Testis (tissue), 3 donors: Measurements from ENCODE around the gene TBCD. TPM values are rescaled to one million over a fixed set of nuclear protein-coding genes. Genes with fewer than 3 reads are reported as not detected.
A peak's percentile ranks its signal among the peaks of the same experiment; 100 is the strongest.

Experiments used
- DNase-seq: peaks from one replicate; pipeline ENCODE4 v3.0.0-alpha.2; 2019
- H3K27ac ChIP-seq, 2 donors: fragments of 200-600 bp; sonication (generic); one replicate each; pipeline ENCODE4 v1.5.1; 2019
- H3K27me3 ChIP-seq: fragments of 200-600 bp; sonication (generic); one replicate; pipeline ENCODE4 v1.5.1; 2019
- H3K36me3 ChIP-seq: fragments of 200-600 bp; sonication (generic); one replicate; pipeline ENCODE4 v1.5.1; 2017; ENCODE audit warnings: low read depth; ENCODE audit errors: missing control alignments
- H3K4me1 ChIP-seq: fragments of 200-600 bp; sonication (generic); one replicate; pipeline ENCODE4 v1.5.1; 2019
- H3K4me3 ChIP-seq, 2 donors: fragments of 200-600 bp; sonication (generic); one replicate each; pipeline ENCODE4 v1.5.1; 2017 to 2019
- H3K9me3 ChIP-seq: fragments of 200-600 bp; sonication (generic); one replicate; pipeline ENCODE4 v1.5.1; 2017
- POLR2A ChIP-seq: fragments of 450-650 bp; IDR thresholded peaks from one replicate; pipeline ENCODE4 v1.6.1; 2017; ENCODE audit warnings: antibody characterized with exemption, mild to moderate bottlenecking, moderate library complexity
- WGBS, 2 donors: methylation state at CpG; one replicate each; pipeline ENCODE4 v1.1.5; 2018; 5-methylcytosine and 5-hydroxymethylcytosine counted together
- intact Hi-C: fragments of 100-400 bp; cut with DNase I; formaldehyde crosslinking; loops from one replicate; pipeline ENCODE4 v1.15.1; 2023; ENCODE audit warnings: low total_unique reads
- polyA plus RNA-seq: library from polyadenylated mRNA; stranded (reverse); fragments of 350-450 nt; fragmentation: Illumina TruSeq; extraction: RNeasy Lipid Tissue Mini Kit (QIAGEN cat#74804); gene quantifications from one replicate; pipeline ENCODE4 v1.2.3, GENCODE V29; 2014; ENCODE audit warnings: low read depth, low replicate concordance; ENCODE audit not compliant: insufficient read depth
- total RNA-seq, 2 donors: library from RNA; depleted of rRNA; stranded (reverse); fragments of >200 nt; gene quantifications; one replicate each; pipeline ENCODE4 v1.2.3, GENCODE V29; 2016
- TF ChIP-seq, protein P1 (sequence below), 3 experiments: fragments of 450-650 bp in 2 of 3; fragments of 200-600 bp in 1 of 3; sonication (generic) in 1 of 3; IDR thresholded peaks; one replicate each; pipeline ENCODE4 v1.5.1; 2016 to 2019; ENCODE audit warnings: antibody characterized with exemption in 3 of 3, mild to moderate bottlenecking in 2 of 3, moderate library complexity in 1 of 3

Gene TBCD
- total and polyA plus RNA-seq, 3 donors from 2014 or later = 81.2 to 128 (median 115) TPM

DNA sequence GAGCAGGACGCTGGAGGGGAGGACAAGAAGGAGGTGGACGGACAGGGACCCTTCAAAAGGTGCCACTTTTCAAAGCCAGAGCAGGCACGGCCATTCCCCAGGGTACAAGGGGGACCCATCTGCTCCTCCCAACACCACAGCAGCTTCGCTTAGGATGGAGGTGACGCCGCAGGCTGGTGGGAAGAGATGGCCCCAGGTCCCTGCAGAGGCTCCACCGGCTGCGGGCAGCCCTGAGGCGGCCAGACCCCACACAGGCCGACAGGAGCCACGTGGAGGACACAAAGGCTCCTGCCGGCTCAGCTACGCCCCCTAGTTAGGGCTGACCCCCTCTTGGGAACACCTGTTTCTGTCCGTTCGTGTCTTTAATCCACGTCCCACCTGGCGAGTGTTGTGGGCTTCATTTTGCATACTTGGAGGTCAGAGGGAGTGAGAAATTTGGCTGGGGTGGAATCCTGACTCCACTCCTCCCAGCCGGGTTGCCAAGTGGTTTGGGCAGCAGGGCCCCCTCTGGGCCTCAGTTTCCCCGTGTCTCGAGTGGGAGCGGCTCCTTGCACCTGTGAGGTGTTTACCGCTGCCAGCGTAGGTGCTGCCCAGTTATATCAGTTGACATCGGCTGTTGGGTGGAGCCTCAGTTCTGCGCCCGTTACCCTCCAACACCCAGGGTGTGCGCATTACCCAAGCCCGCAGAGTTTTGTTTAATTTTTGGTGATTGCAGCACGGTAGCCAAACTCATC lies 41.2 kb upstream of the TBCD start:
- intact Hi-C loops = no loop called here
- Histone ChIP-seq H3K27ac (no peak overlapping the region), H3K36me3 (no peaks in the 10 kb centered on the region), H3K27me3 (no peaks in the 10 kb centered on the region), H3K9me3 (no peaks in the 10 kb centered on the region), H3K4me3 (no peak overlapping the region), H3K4me1 (peaks cover 3% of the 10 kb centered on the region)
- no peak for DNase-seq
- TF ChIP-seq, protein P1, sequence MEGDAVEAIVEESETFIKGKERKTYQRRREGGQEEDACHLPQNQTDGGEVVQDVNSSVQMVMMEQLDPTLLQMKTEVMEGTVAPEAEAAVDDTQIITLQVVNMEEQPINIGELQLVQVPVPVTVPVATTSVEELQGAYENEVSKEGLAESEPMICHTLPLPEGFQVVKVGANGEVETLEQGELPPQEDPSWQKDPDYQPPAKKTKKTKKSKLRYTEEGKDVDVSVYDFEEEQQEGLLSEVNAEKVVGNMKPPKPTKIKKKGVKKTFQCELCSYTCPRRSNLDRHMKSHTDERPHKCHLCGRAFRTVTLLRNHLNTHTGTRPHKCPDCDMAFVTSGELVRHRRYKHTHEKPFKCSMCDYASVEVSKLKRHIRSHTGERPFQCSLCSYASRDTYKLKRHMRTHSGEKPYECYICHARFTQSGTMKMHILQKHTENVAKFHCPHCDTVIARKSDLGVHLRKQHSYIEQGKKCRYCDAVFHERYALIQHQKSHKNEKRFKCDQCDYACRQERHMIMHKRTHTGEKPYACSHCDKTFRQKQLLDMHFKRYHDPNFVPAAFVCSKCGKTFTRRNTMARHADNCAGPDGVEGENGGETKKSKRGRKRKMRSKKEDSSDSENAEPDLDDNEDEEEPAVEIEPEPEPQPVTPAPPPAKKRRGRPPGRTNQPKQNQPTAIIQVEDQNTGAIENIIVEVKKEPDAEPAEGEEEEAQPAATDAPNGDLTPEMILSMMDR (IDR thresholded peaks at IDR 0.05) = no peak
- TF ChIP-seq POLR2A = no peak
- WGBS, 2 donors = 69 to 71% methylated on average over 15 to 29 of the region's 29 CpGs

DNA sequence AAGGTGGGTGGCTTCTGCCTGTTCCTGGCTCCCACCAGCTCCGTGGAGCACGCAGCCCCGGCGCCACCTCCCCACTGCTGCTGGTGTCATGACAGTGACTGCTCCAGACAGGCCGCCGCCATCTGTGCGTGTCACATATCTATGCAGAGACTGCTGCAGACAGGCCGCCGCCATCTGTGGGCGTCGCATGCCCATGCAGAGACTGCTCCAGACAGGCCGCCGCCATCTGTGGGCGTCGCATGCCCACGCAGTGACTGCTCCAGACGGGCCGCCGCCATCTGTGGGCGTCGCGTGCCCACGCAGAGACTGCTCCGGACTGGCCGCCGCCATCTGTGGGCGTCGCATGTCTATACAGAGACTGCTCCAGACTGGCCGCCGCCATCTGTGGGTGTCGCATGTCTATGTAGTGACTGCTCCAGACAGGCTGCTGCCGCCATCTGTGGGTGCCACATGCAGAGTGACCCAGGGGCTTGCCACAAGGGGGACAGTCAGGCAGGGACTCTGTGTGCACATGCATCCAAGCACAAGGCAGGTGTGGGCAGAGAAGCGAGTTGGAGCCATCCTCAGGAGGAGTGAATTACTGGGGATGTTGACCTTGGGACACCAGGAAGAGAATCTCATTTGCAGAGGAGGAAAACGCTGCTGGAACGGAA lies 38.7 kb upstream of the TBCD start:
- H3K27ac ChIP-seq = no peak overlapping the region
- intact Hi-C loops = no loop called here
- WGBS, 2 donors = 74 to 88% methylated on average over 20 to 35 of the region's 35 CpGs

DNA sequence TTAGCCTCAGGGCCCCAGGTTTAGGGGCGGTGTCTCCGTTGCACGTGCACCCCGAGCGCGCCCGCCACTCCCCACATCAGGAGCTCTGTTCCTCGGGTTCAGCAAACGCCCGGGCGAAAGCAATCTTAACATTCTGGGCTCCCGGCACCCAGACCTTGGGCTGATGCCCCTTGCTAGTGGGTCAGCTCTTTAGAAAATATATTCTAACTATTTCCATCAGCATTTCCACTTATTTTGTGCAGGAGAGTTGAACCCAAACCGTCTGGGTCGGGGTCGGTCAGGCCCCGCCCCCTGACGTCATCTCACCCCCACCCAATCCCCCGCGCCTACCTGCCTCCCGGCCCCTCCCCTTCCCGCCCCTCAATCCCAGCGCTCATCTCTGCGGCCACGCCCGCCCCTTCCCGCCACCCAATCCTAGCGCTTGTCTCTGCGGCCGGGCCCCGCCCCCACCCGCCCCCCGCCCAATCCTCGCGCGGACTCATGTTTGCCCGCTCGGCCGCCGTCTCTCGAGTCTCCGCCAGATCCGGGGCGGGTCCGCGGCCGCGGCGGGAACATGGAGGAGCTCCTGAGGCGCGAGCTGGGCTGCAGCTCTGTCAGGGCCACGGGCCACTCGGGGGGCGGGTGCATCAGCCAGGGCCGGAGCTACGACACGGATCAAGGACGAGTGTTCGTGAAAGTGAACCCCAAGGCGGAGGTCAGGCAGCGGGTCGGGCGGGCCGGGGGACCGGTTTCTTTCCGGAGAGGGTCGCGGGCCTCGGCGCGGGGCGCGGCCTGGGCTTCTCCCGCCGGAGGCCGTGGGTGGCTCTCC lies 35.5 kb upstream of the TBCD start, which contains the start of gene FN3KRP:
TSS of gene FN3KRP (plus strand) at position 504 of the 808 bp plus-strand sequence. CDS start at position 554, 50 bp downstream.
- Histone ChIP-seq H3K27ac (peak within 1 kb of the TSS; percentile 13 to 69), H3K9me3 (no peaks in the 10 kb centered on the region), H3K36me3 (no peaks in the 10 kb centered on the region), H3K4me1 (peaks cover 8% of the 10 kb centered on the region), H3K27me3 (no peaks in the 10 kb centered on the region), H3K4me3 (peak within 1 kb of the TSS; percentile 73 to 82)
- intact Hi-C loops = no loop called here
- 0 to 1% methylated on average over 32 to 59 of the region's 75 CpGs for WGBS, 2 donors
- no peak for TF ChIP-seq POLR2A
- TF ChIP-seq, protein P1 (IDR thresholded peaks at IDR 0.05) = no peak
- peak; percentile 98 for DNase-seq

More for the DNA sequence above, 38.7 kb upstream of the TBCD start:
- Histone ChIP-seq H3K27me3 (no peaks in the 10 kb centered on the region), H3K4me3 (no peak overlapping the region), H3K36me3 (no peaks in the 10 kb centered on the region), H3K9me3 (no peaks in the 10 kb centered on the region), H3K4me1 (peaks cover 11% of the 10 kb centered on the region)
- TF ChIP-seq, protein P1 (IDR thresholded peaks at IDR 0.05) = no peak
- TF ChIP-seq POLR2A = no peak
- no peak for DNase-seq

DNA sequence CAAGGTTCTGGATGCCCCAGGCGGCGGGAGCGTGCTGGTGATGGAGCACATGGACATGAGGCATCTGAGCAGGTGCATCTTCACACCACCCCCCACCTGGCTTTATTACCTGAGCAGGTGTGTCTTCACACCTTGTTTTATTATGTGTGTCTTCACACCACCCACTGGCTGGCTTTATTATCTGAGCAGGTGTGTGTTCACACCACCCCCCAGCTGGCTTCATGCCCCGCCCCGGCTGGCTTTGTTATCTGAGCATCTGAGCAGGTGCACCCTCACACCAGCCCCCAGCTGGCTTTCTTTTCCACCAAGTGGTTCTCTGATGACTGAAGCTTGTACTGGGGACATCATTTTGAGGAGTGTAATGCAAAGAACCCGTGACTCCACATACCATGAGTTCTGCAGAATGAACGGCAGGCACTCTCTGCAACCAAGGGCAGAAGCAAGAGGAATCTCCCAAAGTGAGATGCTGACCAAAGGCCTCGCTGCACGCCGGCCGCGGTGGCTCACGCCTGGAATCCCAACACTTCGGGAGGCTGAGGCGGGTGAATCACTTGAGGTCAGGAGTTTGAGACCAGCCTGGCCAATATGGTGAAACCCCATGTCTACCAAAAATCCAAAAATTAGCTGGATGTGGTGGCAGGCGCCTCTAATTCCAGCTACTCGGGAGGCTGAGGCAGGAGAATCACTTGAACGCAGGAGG lies 32.7 kb upstream of the TBCD start:
- Histone ChIP-seq H3K4me3 (no peak overlapping the region), H3K9me3 (no peaks in the 10 kb centered on the region), H3K4me1 (peaks cover 8% of the 10 kb centered on the region), H3K27ac (no peak overlapping the region), H3K36me3 (no peaks in the 10 kb centered on the region), H3K27me3 (no peaks in the 10 kb centered on the region)
- TF ChIP-seq POLR2A = no peak
- TF ChIP-seq, protein P1 (IDR thresholded peaks at IDR 0.05) = no peak
- DNase-seq = no peak
- intact Hi-C loops = no loop called here
- WGBS, 2 donors = 94% methylated on average over 11 to 18 of the region's 18 CpGs
